HepG2 (cell line): Measurements from ENCODE around the gene SEC14L5.

Experiments used
- ATF5 ChIP-seq: sonication (generic); formaldehyde crosslinking; IDR thresholded peaks from 2 replicates; pipeline ENCODE4 v1.4.0; 2020; ENCODE audit warnings: mild to moderate bottlenecking, low read depth, missing genetic modification reagents
- CBX5 ChIP-seq: sonication (generic); formaldehyde crosslinking; IDR thresholded peaks from 2 replicates; pipeline ENCODE4 v1.4.0; 2020; ENCODE audit warnings: missing genetic modification reagents, borderline replicate concordance
- CTCF ChIP-seq: sonication (generic); formaldehyde crosslinking; IDR thresholded peaks from 2 replicates; pipeline ENCODE4 v1.5.0; 2020; ENCODE audit warnings: mild to moderate bottlenecking, missing genetic modification reagents, moderate library complexity
- ZBTB33 ChIP-seq: sonication (generic); formaldehyde crosslinking; IDR thresholded peaks from 2 replicates; pipeline ENCODE4 v1.4.0; 2020; ENCODE audit warnings: missing genetic modification reagents
- ZNF367 ChIP-seq: sonication (generic); formaldehyde crosslinking; IDR thresholded peaks from 2 replicates; pipeline ENCODE4 v1.4.0; 2020; ENCODE audit warnings: missing genetic modification reagents, borderline replicate concordance

GRCh38 chr16:4933433-4933832, 24.7 kb upstream of the SEC14L5 start:
- TF ChIP-seq ZBTB33 (CRISPR knock-in tag) (no peak), ZNF367 (CRISPR knock-in tag) (no peak), CTCF (CRISPR knock-in tag) (no peak), CBX5 (CRISPR knock-in tag) (no peak), ATF5 (CRISPR knock-in tag) (no peak)
